Heart right ventricle (tissue), 16 donors: ENCODE results near the gene KIF1B. TPM values are rescaled to one million over a fixed set of nuclear protein-coding genes. Genes with fewer than 3 reads are reported as not detected.
"Not testable (repeated sequence)": the region's sequence is repeated elsewhere in the genome, so short reads cannot be mapped to it uniquely, and the experiment has no call there.

Source experiments
- ATAC-seq, 8 donors: fragments of 200-7000 bp; cut with Tn5 transposase; one replicate each; pipeline ENCODE4 v1.9.1; 2020; ENCODE audit warnings: mild to moderate bottlenecking in 8 of 8, moderate library complexity in 8 of 8, moderate number of reproducible peaks in 1 of 8
- DNase-seq, 2 donors: peaks; one replicate each; pipeline ENCODE4 v3.0.0-alpha.2; 2020
- H3K27ac ChIP-seq, 10 donors: fragments of 200-600 bp; sonication (generic) in 2 of 10; one replicate each; pipeline versions ENCODE4 v1.5.0 to v1.8.0; 2020 to 2022; ENCODE audit warnings: mild to moderate bottlenecking in 3 of 10
- H3K27me3 ChIP-seq, 7 donors: fragments of 200-600 bp; one replicate each; pipeline ENCODE4 v1.8.0; 2021 to 2022; ENCODE audit warnings: mild to moderate bottlenecking in 2 of 7
- H3K36me3 ChIP-seq, 9 donors: fragments of 200-600 bp; sonication (generic) in 1 of 9; one replicate each; pipeline versions ENCODE4 v1.5.0 to v1.8.0; 2020 to 2022; ENCODE audit warnings: mild to moderate bottlenecking in 2 of 9
- H3K4me1 ChIP-seq, 9 donors: fragments of 200-600 bp; sonication (generic) in 1 of 9; one replicate each; pipeline versions ENCODE4 v1.5.0 to v1.8.0; 2020 to 2022; ENCODE audit warnings: mild to moderate bottlenecking in 4 of 9
- H3K4me3 ChIP-seq, 10 donors: fragments of 200-600 bp; sonication (generic) in 2 of 10; one replicate each; pipeline versions ENCODE4 v1.5.0 to v1.8.0; 2020 to 2022; ENCODE audit warnings: mild to moderate bottlenecking in 7 of 10, moderate library complexity in 2 of 10
- H3K9me3 ChIP-seq, 11 donors: fragments of 200-600 bp in 10 of 11; sonication (generic) in 2 of 11; one replicate each; pipeline versions ENCODE4 v1.5.0 to v1.8.0; 2013 to 2022; ENCODE audit warnings: mild to moderate bottlenecking in 2 of 11, control low read depth in 1 of 11, moderate library complexity in 1 of 11
- WGBS, 2 donors: extraction: QIAGEN DNeasy Blood & Tissue Kit; methylation state at CpG; one replicate each; pipeline ENCODE4 v1.1.7; 2013; ENCODE audit warnings: inconsistent platforms in 1 of 2; 5-methylcytosine and 5-hydroxymethylcytosine counted together
- intact Hi-C, 10 donors: fragments of 100-400 bp; cut with DNase I; formaldehyde crosslinking; loops; one replicate each; pipeline versions ENCODE4 v1.11.1 to v1.14.2; 2022
- polyA plus RNA-seq, 2 donors: library from polyadenylated mRNA; stranded (reverse); fragments of 200-250 nt; gene quantifications; one replicate each; pipeline ENCODE4 v1.2.3, GENCODE V29; 2013
- total RNA-seq, 10 donors: library from RNA; stranded (reverse); fragmentation: NEBNext Ultra II Directional in 3 of 10; extraction: Animal tissue kit (Norgen Biotek cat#: 25700) in 3 of 10; gene quantifications; one replicate each; pipeline versions ENCODE4 v1.2.1 to v1.2.4, GENCODE V29; 2021 to 2023
- TF ChIP-seq, protein P1 (sequence below), 9 donors: fragments of 200-600 bp; sonication (generic) in 2 of 9; IDR thresholded peaks; one replicate each; pipeline versions ENCODE4 v1.5.0 to v1.8.0; 2021 to 2022; ENCODE audit warnings: antibody characterized with exemption in 9 of 9, mild to moderate bottlenecking in 5 of 9, moderate library complexity in 1 of 9
- donor health status: Arrhythmogenic right ventricular cardiomyopathy.
- donor health status: ischemic (EF 13 %, LVEDD 7.1; RV severe dilation, severe dysfunction).
- donor health status: healthy with polysubstance abuse.
- donor health status: DM: no; HTN: yes; CAD: no.
- donor health status: DM: no; HTN: no; CAD: no.
- donor health status: ischemic (EF 25% LVEDD 6.9; RV normal size, moderate dysfunction).
- donor health status: ischemic (EF 25% LVEDD 5.7; RV mildly dilated, moderate dysfunction).
- donor health status: healthy.
- donor health status: DM: yes; HTN: yes; CAD: no.
- donor health status: Ischemic cardiomyopathy.
- donor health status: ischemic (EF 35%, LVEDD 5.7; RV mildly dilated, moderate dysfunction).
- donor health status: nonischemic (EF 11% LVEDD 7.7; RV severe dilation, severe dysfunction).
- donor health status: DM: yes; HTN: yes; CAD: no.
- donor health status: PGD.
- donor health status: ischemic (EF 29% LVEDD 5.4; RV normal size, mild dysfunction).
- donor health status: nonischemic (EF 23%, LVEDD 6.1; RV moderate dilation, normal function).

The KIF1B gene
- total and polyA plus RNA-seq, 12 donors: 21.6 to 107 (median 87.5) TPM

DNA sequence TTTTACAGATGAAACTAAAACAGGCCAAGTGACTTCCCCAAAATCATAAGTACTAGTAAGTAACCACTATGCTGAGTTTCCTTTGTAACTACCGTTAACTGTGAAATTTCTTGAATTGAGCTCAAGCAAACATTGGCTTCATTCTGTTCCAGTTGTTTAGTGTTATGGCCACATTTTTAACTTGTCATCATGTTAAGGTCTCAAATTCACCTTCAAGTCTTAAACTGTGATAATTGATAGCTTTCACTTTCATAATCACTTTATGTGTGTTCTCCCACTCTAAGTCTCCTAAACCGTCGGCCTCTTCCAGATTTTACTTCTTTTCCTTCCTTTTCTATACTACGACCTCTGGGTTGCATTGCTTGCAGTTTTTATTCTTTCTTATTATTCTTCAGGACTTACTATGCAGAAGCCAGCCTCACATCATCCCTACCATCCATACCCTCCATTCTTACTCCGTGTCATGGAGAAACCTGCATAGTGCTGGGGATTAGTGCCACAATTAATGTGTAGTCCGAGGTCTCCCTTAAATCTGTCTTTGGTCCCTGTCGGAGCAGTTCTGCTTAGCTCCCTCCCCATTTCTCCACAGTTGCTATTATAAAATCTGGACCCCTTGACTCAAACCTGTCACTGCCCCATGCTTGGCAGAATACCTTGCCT, 5.8 kb downstream of the KIF1B start:
- Histone ChIP-seq H3K27me3 (no peaks in the 10 kb centered on the region), H3K9me3 (no peaks in the 10 kb centered on the region), H3K4me3 (peak overlapping the region in 4 of 10 donors; percentile 2 to 20 (median 12)), H3K36me3 (no peaks in the 10 kb centered on the region), H3K4me1 (peaks cover 18 to 95% (median 74%) of the 10 kb centered on the region in 9 donors), H3K27ac (peak overlapping the region in 7 of 10 donors; percentile 15 to 68 (median 49))
- DNase-seq: no peak
- intact Hi-C loops: loop anchor here in 3 of 10 donors (10.0 kb wide), 3 partner anchors 59 to 79 kb away; no protein-coding TSS in a partner anchor
- TF ChIP-seq, protein P1, sequence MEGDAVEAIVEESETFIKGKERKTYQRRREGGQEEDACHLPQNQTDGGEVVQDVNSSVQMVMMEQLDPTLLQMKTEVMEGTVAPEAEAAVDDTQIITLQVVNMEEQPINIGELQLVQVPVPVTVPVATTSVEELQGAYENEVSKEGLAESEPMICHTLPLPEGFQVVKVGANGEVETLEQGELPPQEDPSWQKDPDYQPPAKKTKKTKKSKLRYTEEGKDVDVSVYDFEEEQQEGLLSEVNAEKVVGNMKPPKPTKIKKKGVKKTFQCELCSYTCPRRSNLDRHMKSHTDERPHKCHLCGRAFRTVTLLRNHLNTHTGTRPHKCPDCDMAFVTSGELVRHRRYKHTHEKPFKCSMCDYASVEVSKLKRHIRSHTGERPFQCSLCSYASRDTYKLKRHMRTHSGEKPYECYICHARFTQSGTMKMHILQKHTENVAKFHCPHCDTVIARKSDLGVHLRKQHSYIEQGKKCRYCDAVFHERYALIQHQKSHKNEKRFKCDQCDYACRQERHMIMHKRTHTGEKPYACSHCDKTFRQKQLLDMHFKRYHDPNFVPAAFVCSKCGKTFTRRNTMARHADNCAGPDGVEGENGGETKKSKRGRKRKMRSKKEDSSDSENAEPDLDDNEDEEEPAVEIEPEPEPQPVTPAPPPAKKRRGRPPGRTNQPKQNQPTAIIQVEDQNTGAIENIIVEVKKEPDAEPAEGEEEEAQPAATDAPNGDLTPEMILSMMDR (IDR thresholded peaks at IDR 0.05): no peak
- 37 to 38% methylated on average over 7 of the region's 7 CpGs for WGBS, 2 donors
- ATAC-seq: peak in 1 of 8 donors; percentile 8

DNA sequence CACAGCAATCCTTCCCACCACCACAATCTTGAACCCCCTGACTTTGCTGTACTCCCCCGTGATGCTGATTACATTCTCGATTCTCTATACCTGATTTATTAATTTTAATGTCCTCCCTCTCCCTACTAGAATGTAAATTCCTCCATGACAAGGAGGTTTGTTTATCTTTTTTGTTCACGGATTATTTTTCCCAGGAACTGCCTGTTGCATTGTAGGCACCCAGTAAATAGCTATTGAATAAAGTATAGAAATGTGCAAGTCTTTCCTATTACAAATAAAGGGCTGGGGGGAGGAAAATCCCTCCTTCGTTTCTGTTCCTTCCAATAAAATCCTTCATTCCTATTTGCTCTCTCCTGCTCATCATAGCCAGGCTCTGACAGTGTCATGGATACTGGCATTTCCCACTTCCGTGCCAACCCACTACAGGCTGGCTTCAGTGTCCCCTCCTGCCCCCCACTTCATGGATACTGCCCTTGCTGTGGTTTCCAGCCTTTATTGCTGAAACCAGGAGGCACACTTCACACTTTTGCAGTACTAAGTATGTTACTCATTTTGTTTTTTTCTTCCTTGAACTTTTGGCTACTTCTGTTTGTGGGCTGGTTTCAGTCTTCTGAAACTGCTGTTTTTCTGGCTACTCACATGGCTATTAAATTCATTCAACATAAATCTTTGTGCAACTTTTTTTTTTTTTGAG, 7.5 kb downstream of the KIF1B start:
- DNase-seq (no peak), ATAC-seq (peak in 4 of 8 donors; percentile 35 to 56 (median 43))
- Histone ChIP-seq H3K36me3 (no peaks in the 10 kb centered on the region), H3K4me3 (no peak overlapping the region), H3K9me3 (no peaks in the 10 kb centered on the region), H3K4me1 (peaks cover 18 to 97% (median 70%) of the 10 kb centered on the region in 9 donors), H3K27ac (peak overlapping the region in 5 of 10 donors; percentile 15 to 63 (median 49)), H3K27me3 (no peaks in the 10 kb centered on the region)
- intact Hi-C loops: loop anchor here in 3 of 10 donors (1.0 to 10.0 kb wide), 4 partner anchors 35 to 77 kb away; no protein-coding TSS in a partner anchor
- TF ChIP-seq, protein P1 (IDR thresholded peaks at IDR 0.05): no peak
- WGBS, 2 donors: 43 to 45% methylated on average over 5 of the region's 5 CpGs

GRCh38 chr1:10220200-10220599, 9.8 kb downstream of the KIF1B start:
- Histone ChIP-seq H3K36me3 (no peaks in the 10 kb centered on the region), H3K4me3 (no peak overlapping the region), H3K9me3 (no peaks in the 10 kb centered on the region), H3K27me3 (no peaks in the 10 kb centered on the region), H3K27ac (no peak overlapping the region), H3K4me1 (peaks cover 14 to 95% (median 58%) of the 10 kb centered on the region in 9 donors)
- ATAC-seq (no peak), DNase-seq (no peak)
- intact Hi-C loops: no loop called here
- TF ChIP-seq, protein P1 (IDR thresholded peaks at IDR 0.05): no peak

DNA sequence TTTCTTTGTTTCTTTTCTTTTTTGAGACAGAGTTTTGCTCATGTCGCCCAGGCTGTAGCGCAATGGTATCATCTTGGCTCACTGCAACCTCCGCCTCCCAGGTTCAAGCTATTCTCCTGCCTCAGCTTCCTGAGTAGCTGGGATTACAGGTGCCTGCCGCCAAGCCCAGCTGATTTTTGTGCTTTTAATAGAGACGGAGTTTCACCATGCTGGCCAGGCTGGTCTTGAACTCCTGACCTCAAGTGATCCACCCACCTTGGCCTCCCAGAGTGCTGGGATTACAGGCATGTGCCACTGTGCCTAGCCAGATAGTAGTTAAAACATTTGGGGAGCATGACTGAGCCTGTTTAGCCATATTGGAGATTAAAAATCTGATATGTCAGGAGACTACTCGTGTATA, 10.3 kb downstream of the KIF1B start:
- ATAC-seq, H3K9me3 ChIP-seq, H3K27me3 ChIP-seq, DNase-seq, H3K4me3 ChIP-seq, H3K27ac ChIP-seq, H3K36me3 ChIP-seq, intact Hi-C loops: not testable (repeated sequence)
- peaks cover 14 to 95% (median 59%) of the 10 kb centered on the region in 9 donors for H3K4me1 ChIP-seq
- 78 to 79% methylated on average over 6 of the region's 6 CpGs for WGBS, 2 donors
